LNCAP (cell line): ENCODE results near the gene GLIS1.

Experiments
- TF ChIP-seq, protein P1 (sequence below): fragments of 450-650 bp; IDR thresholded peaks from 2 replicates; pipeline ENCODE4 v1.5.1; 2017; ENCODE audit warnings: mild to moderate bottlenecking

The GLIS1 gene

DNA sequence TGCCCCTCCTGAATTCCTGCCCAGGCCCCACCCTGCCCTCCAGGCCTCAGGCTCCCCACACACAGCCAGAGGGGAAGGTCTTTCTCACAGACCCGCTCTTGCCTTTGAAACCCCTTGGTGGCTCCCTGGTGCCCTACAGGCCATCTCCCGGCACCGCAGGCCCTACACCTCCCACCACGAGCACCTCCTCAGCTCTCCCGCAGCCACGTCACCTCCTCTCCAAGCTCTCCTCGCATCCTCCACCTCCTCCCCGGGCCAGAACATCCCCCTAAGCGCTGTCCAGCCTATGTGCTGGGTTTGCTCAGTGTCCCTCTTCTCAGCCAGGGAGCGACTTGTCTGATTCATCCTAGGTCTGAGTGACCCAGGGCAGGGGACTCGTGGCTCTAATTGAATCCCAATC is 213.4 kb downstream of the GLIS1 start:
- TF ChIP-seq, protein P1, sequence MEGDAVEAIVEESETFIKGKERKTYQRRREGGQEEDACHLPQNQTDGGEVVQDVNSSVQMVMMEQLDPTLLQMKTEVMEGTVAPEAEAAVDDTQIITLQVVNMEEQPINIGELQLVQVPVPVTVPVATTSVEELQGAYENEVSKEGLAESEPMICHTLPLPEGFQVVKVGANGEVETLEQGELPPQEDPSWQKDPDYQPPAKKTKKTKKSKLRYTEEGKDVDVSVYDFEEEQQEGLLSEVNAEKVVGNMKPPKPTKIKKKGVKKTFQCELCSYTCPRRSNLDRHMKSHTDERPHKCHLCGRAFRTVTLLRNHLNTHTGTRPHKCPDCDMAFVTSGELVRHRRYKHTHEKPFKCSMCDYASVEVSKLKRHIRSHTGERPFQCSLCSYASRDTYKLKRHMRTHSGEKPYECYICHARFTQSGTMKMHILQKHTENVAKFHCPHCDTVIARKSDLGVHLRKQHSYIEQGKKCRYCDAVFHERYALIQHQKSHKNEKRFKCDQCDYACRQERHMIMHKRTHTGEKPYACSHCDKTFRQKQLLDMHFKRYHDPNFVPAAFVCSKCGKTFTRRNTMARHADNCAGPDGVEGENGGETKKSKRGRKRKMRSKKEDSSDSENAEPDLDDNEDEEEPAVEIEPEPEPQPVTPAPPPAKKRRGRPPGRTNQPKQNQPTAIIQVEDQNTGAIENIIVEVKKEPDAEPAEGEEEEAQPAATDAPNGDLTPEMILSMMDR: no peak

DNA sequence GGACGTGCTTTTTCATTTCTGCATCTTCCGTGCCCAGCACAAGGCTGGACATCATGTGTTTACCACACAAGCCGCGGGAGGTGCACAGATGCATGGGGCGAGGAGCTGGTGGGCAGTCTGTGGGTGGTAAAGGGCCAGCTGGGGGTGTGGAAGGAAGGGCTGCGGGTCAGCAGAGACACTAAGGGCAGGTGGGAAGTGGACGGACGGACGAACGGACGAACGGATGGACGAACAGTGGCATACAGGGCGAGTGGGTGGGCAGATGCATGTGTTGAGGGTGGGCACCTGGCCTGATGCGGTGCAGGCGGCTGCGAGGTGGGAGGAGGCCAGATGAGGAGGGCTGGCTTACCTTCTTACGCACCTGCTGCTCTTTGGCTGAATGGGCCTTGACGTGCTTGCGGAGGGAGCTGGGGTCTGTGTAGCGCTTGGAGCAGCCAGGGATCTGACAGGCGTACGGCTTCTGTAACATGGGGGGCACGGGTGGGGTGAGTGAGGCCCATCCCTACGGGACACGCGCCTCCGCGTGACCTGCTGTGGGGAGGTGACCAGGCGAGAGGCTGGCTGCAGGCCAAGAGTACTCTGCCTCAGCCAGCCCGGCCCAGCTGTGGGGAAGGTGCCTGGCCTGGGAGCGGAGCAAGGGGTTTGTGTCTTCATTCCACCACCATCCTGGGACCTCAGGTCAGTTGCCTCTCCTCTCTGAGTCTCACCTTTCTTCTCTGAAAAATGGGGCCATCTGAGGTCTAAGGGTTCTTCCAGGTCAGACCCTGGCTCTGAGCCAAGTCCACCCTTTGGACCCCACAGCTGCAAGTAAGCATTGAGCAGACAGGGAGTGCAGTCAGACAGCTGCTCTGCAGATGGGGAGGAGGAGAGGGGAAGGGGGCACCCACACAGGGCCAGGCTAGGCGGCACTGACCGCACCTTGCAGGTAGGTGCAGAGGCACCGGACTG is 214.3 kb downstream of the GLIS1 start:
- TF ChIP-seq, protein P1: no peak

DNA sequence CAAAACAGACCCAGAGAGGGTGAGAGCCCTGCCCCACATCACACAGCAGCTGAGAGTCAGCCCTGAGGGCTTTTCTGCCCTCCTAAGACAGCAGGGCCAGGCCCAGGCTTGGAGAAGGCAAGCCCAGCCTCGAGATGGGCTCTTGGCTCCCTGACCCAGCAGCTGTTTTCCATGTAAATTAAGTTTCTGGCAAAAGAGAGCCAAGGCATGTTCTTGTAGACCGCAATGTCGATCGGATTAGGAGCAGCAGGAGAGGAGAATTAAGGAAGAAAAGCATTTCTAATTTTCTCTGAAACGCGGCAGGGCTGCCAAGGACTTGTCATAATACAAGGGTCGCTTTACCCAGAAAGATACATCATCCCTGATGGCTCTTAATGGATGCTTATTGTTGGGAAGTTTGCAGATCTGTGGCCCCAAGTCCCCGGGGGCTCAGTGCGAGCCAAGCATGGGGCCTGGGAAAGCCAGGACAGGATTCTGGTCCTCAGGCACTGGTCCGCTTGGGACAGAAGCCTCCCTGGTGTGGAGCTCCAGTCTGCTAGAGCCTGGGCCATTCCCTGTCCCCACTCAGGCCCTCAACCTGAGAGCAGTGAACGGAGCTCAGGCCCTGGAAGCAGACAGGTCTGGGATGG is 216.9 kb downstream of the GLIS1 start:
- TF ChIP-seq, protein P1: no peak

DNA sequence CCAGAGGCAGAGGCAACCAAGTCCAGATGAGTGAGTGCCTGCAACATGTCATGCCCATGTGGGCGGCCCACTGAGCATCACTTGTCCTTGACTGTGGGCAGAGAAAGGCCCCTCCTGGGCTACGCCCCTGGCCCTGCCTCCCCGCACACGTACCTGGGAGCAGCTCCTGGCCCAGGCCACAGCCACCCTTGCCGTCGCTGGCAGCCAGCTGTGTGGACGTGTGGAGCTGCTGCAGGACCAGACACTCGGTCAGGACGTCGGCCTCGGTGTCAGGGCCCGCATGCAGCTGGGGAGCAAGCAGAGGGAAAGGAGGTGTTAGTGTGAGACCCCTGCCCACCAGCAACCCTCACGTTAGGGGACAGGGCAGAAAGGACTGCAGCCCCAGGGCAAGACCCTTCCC is 218.5 kb downstream of the GLIS1 start:
- TF ChIP-seq, protein P1: no peak

DNA sequence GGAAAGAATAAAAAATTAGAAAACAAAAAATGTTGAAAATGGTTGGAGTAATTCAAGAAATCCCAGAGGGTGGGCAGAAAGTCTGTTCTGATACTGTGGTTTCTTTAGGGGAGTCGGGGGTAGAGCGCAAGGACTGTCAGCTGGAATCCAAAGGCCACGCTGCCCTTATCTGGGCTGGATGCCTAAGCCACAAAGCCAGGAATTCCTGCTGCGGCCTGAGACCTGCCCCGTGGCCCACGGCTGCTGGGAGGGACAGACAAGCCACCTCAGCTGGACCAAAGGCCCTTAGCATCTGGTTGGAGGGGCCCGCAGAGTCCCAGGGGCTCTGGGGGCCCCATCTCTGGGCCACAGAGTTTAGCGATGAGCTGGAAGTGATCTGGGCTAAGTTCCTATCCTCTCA is 219.5 kb downstream of the GLIS1 start:
- TF ChIP-seq, protein P1: no peak

DNA sequence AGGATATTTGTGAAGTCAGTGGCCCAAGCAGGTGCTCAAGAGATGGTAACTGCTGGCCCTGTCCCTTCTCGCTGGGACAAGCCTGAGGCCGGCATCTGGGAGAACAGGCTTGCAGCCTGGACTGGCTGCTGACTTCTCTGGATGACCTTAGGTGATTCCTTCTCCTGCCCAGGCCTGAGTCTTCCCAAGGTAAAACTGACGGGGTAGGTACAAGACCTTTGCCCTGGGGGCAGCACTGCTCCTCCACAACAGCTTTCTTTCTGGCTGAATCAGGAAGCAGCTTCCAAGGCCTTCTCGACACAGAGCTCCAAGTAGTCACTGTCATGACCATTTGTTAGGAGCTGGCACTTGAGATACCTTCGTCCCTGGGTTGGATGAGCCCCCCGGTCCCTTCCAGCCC is 220.2 kb downstream of the GLIS1 start:
- TF ChIP-seq, protein P1: no peak

DNA sequence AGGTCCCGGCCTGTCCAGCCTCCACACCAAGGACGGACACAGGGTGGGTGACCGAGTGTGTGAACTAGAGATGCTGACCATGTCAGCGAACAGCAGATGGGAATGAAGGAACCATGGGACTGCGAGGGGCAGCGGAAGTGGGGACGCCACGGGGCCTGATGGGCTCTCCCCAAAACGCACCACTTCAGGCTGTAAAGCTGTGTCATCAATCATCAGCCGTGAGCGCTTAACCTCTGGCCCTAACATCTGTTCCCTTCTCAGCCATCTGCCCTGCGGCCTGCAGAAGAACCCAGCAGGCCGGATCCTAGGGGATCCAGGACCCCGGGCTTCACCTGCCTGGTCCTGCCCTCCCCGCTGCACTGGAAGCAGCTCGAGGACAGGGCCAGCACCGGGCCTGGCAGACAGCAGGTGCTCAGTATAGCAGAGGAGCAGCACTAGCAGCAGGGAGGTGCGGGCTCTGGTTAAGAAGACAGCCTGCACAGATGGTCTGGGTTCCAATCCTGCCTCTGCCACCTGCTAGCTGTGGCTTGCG is 221.1 kb downstream of the GLIS1 start:
- TF ChIP-seq, protein P1: no peak
